Stromal cell of bone marrow (primary cell): ENCODE data around the gene MPC2.

Source experiments
- DNase-seq: peaks from one replicate; pipeline ENCODE4 v3.0.0-alpha.2; 2012; ENCODE audit warnings: low read depth

MPC2 gene

DNA sequence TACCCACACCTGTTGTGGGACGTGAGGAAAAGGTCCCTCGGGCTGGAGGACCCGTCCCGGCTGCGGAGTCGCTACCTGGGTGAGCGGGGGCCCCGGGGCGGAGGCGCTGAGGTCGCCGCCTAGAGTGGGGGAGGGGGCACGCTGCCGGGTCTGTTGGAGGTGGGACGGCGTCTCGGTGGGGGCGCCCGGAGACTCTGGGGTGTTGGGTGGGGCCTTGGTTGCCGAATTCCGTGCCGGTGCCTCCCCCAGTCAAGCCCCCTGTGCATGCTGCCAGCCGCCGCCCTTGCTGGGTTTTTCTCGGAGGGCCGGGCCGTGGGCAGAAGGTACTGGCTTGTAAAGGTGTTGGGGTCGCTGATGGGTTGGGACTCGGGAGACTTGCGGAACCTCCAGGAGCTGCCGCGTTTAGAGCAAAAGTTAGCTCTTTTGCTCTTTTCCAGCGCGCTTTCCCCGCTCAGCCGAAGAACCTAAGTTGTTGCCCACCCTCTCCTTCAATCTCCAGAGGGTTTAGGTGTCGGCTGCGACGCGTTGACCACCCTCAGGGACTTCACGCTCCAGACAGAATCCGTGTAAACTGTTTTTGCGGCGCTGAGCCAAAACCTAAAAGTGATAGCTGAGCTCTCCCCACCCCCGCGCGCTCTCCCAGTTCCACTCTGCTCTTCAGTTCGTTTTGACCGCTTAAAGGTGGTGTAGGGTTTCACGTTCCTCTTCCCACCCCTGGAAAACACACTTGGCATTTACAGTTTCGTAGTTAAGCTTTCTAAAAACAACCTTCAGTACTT is at the start of gene MPC2:
MPC2 (minus strand) TSS at position 143 of the 779 bp plus-strand sequence. CDS start 1,231 bp downstream, outside the sequence.
- DNase-seq, result peak; percentile 48

DNA sequence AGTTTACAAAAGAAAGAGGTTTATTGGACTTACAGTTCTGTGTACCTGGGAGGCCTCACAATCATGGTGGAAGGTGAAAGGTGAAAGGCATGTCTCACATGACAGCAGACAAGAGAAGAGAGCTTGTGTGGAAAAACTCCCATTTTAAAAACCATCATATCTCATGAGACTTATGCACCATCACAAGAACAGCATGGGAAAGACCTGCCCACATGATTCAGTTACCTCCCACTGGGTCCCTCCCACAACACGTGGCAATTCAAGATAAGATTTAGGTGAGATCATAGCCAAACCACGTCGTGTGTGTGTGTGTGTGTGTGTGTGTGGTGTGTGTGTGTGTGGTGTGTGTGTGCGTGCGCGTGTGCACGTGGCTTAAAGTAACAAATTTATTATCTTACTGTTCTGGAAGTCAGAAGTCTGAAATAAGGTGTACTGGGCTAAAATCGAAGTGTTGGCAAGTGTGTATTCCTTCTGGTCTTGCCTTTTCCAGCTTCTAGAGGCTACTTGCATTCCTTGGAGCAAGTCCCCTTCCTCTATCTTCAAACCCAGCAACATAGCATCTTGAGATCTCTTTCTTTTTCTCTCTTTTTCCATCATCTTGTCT is 48.1 kb upstream of the MPC2 start:
- no peak for DNase-seq

GRCh38 chr1:167983797-167984420 is 47.0 kb upstream of the MPC2 start:
- no peak for DNase-seq

GRCh38 chr1:167981933-167982332 is 45.1 kb upstream of the MPC2 start:
- DNase-seq, result no peak

- no peak for DNase-seq
These were observed 40.4 kb upstream of the MPC2 start for GRCh38 chr1:167977245-167977644.

DNA sequence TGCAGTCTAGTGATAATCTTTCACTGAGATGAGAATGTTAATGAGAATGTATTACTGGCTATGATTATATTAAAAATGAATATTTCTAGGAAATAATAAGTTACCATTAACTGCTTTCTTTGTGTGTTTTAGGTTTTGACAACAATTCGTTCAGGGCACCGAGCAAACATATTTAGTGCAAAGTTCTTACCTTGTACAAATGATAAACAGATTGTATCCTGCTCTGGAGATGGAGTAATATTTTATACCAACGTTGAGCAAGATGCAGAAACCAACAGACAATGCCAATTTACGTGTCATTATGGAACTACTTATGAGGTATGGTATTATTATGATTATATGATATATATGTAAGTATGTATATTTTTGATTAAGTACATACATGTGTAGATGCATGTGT is 37.8 kb upstream of the MPC2 start:
- DNase-seq, result no peak

DNA sequence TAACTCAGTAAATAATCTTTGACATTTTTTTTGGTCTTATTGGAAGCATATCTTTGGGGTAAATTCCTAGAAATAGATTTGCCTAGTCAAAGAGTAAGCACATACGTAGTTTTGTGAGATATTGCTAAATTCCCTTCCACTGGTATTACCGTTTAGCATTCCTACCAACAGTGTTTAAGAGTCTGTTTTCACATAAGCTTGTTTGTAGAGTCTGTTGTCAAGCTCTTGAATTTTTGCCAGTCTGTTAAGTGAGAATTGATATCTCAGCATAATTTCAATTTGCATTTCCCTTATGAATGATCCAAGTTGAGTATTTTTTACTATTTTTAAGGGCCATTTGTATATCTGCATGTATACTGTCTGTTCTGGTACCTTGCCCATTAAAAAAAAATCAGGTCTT is 37.0 kb upstream of the MPC2 start:
- no peak for DNase-seq

DNA sequence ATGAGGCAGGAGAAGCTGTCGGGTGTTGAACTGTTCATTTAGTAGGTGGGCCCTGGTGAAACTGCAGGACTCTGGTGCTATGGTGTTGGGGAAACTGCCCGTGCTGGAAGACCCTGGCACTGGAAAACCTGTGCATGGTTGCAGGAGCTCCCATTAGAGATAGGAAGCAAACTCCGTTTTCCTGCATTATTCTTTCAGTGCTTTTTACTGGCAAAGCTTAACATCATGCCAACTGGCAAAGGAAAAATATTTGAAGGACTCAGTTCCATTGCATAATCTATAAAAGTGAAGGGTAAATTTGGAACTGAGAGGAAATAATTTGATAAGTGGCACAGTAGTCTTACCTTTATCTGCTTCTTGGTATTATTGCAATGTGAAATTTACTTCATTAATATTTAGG is 31.7 kb upstream of the MPC2 start:
- no peak for DNase-seq

DNA sequence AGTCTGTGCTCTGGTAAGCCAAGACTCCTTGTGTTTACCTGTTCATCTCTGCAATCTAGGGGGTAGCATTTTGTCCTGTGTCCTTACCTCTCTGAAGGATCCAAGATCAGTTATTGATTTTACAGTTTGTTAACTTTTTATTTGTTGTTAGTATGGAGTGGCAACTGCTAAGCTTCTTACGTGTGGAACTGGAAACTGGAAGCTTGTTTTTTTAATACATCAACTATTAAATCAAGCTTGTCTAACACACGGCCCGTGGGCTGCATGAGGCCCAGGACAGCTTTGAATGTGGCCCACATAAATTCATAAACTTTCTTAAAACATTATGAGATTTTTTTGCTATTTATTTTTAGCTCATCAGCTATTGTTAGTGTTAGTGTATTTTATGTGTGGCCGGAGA is 29.2 kb upstream of the MPC2 start:
- no peak for DNase-seq

GRCh38 chr1:167964646-167965045 is 27.8 kb upstream of the MPC2 start:
- no peak for DNase-seq

- no peak for DNase-seq
These were observed 20.8 kb upstream of the MPC2 start for GRCh38 chr1:167957710-167958109.

- no peak for DNase-seq
These were observed 19.0 kb upstream of the MPC2 start for GRCh38 chr1:167955915-167956314.

DNA sequence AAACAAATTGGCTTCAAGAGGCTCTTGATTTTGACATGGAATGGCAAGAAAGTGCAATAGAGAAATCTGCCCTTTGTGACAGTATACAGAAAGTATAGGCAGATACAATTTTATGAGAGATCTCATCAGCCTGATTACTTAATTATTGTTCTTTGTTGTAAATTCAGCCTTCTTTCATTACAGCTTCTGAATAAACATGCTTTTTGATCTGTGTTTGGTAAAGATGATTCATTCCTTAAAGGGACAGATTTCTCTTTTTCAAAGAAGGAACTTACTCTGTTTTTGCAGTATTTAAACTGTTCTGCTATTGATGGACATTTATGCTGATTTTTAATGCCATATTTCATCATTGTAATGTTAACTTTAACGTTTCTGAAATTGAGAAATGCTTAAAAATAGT is 13.7 kb upstream of the MPC2 start:
- DNase-seq, result no peak

DNA sequence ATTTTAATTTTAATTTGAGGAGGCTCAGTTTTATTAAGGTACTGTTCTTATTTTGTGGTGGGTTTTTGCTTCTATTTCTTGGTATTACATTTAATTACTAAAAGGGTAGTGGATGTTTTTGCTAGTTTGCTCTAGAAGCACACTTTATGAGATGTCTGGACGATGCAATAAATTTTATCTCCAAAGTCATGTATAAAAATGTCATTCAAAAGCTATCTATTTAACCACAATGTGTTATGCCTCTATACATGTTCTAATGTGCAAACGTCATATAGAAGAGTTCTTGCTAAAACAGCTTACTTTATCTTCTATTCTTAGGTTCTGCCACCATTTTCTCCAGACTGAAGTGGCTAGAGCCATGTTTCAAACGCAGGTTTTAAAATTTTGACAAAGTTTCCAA is 12.9 kb upstream of the MPC2 start:
- DNase-seq, result no peak

DNA sequence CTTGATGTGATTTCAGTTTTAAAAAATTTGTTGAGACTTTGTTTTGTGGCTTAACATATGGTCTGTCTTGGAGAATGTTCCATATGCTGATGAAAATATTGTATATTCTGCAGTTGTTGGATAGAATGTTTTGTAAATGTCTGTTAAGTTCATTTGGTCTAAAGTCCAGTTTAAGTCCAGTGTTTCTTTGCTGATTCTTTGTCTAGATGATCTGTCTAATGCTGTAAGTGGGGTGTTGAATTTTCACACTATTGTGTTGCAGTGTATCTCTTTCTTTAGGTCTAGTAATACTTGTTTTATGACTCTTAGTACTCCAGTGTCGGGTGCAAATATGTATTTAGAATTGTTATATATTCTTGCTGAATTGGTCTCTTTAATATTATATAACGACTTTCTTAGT is 10.9 kb upstream of the MPC2 start:
- DNase-seq, result no peak

DNA sequence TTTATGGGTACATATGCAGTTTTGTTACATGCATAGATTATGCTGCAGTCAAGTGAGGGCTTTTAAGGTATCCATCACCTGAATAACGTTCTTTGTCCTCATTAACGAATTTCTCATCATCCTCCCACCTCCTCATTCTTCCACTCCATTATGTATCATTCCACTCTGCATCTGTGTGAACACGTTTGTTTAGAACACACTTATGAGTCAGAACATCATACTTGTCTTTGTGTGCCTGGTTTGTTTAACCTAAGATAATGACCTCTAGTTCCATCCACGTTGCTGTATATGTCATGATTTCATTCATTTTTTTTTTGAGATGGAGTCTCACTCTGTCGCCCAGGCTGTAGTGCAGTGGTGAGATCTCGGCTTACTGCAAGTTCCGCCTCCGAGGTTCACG is 6.7 kb upstream of the MPC2 start:
- no peak for DNase-seq

DNA sequence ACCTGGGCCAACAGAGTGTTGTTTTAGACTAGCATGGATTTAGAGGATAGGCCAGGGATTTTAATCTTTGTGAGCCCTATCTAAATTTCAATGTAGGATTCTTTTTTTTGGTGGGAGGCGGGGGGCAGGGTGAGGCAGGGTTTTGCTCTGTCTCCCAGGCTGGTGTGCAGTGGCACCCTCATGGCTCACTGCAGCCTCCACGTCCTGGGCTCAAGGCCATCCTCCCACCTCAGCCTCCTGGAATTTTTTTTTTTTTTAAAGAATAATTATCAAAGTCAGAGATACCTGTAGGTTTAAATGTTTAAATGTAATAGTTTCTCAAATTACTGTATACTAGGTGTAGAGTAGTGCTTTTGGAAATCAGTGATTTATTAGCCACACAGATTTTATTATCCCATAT is 3.4 kb upstream of the MPC2 start:
- no peak for DNase-seq

GRCh38 chr1:167938080-167938636 is 1.3 kb upstream of the MPC2 start:
- DNase-seq, result no peak

DNA sequence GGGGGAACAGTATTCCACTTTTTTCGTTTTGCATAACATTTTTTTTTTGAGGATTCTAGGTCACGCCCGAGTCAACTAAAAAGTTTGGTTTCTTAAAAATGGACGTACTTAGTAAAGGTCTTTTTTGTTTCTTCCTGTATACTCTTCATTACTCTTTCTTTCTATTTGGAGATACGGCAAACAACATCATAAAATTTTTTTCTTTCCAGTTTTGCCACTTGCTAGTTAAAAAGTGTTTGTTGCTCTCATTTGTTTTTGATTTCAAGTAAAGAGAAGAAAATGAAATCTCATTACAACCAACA is 788 bp upstream of the MPC2 start:
- DNase-seq, result no peak

GRCh38 chr1:167936068-167936929 is 573 bp downstream of the MPC2 start, which contains the start of gene DCAF6:
Gene DCAF6, plus strand, starts transcription at chr1:167936683. Its CDS starts 229 bp downstream, at chr1:167936912.
- peak; percentile 97 for DNase-seq

GRCh38 chr1:167935216-167936067 is 1.4 kb downstream of the MPC2 start:
- peak; percentile 19 for DNase-seq
